HCT116 (cell line): ENCODE results near the gene IL1R2. TPM values are rescaled to one million over a fixed set of nuclear protein-coding genes. Genes with fewer than 3 reads are reported as not detected.

ENCODE experiments used
- ATAC-seq: fragments of 200-7000 bp; cut with Tn5 transposase; 2 replicates; pipeline ENCODE4 v1.9.1; 2020; ENCODE audit warnings: mild to moderate bottlenecking, moderate library complexity
- BruUV-seq: library from RNA; stranded (reverse); fragments of 400-500 nt; replicated peaks from 2 replicates; lab custom pipeline; 2021; lab: Mats Ljungman, UMichigan
- CTCF ChIA-PET: fragments of 300-600 bp; sonication (Branson Sonifier 250); formaldehyde crosslinking; loops from one replicate; lab custom pipeline; 2021; ENCODE audit warnings: antibody characterized with exemption; lab: Charles Lee
- POLR2A ChIA-PET: fragments of 300-600, 350-600 bp; sonication (Branson Sonifier 250); formaldehyde crosslinking; loops from one replicate; lab custom pipeline; 2021; ENCODE audit warnings: antibody characterized with exemption; lab: Charles Lee
- RAD21 ChIA-PET, 2 experiments: fragments of 300-600 bp; sonication (Branson Sonifier 250); formaldehyde crosslinking; loops; one replicate each; lab custom pipeline; 2023; ENCODE audit warnings: low total read pairs in 2 of 2; ENCODE audit not compliant: uncharacterized antibody in 2 of 2, unreplicated experiment in 2 of 2, low non-redundant PET in 1 of 2; lab: Charles Lee
- DNase-seq: peaks from one replicate; pipeline ENCODE4 v3.0.0-alpha.2; 2010; ENCODE audit warnings: low read depth, low spot score
- H2AFZ ChIP-seq: fragments of 200-600 bp; shearing (Covaris generic), sonication (generic); 2 replicates; pipeline ENCODE4 v1.6.1; 2017; ENCODE audit warnings: low read depth, mixed run types, mixed read lengths, antibody characterized with exemption, low read length; ENCODE audit not compliant: poor library complexity, severe bottlenecking
- H3K27ac ChIP-seq: 2 replicates; pipeline ENCODE4 v1.5.1; 2012; ENCODE audit warnings: low read depth, low read length
- H3K27me3 ChIP-seq: fragments of 200-600 bp; sonication (generic); 2 replicates; pipeline ENCODE4 v1.6.1; 2016; ENCODE audit warnings: mixed run types, low read length, mixed read lengths; ENCODE audit not compliant: insufficient read depth
- H3K36me3 ChIP-seq, 2 experiments: fragments of 200-500 bp in 1 of 2; fragments of 200-600 bp in 1 of 2; sonication (Bioruptor generic) in 1 of 2; sonication (generic) in 1 of 2; 2 replicates each; pipeline versions ENCODE4 v1.5.1 to v1.6.1; 2014 to 2016; ENCODE audit warnings: low read length in 2 of 2, inconsistent platforms in 1 of 2, mixed read lengths in 1 of 2, mixed run types in 1 of 2; ENCODE audit not compliant: insufficient read depth in 2 of 2, control insufficient read depth in 1 of 2
- H3K4me1 ChIP-seq, 2 experiments: fragments of 200-600 bp in 1 of 2; sonication (generic) in 1 of 2; 2 replicates each; pipeline versions ENCODE4 v1.5.1 to v1.6.1; 2012 to 2017; ENCODE audit warnings: low read length in 2 of 2, inconsistent platforms in 1 of 2, mild to moderate bottlenecking in 1 of 2, mixed read lengths in 1 of 2, mixed run types in 1 of 2, moderate library complexity in 1 of 2; ENCODE audit not compliant: insufficient read depth in 2 of 2, control insufficient read depth in 1 of 2
- H3K4me2 ChIP-seq: fragments of 200-600 bp; sonication (generic); 2 replicates; pipeline ENCODE4 v1.6.1; 2017; ENCODE audit warnings: mixed run types, low read length, mixed read lengths
- H3K4me3 ChIP-seq, 2 experiments: fragments of 200-600 bp in 1 of 2; sonication (generic) in 1 of 2; replicated peaks in 1 of 2; 2 replicates each; pipeline ENCODE4 v1.5.1; 2011 to 2016; ENCODE audit warnings: low read length in 2 of 2, control low read depth in 1 of 2, low read depth in 1 of 2, mild to moderate bottlenecking in 1 of 2, mixed read lengths in 1 of 2, mixed run types in 1 of 2
- H3K79me2 ChIP-seq: fragments of 200-600 bp; sonication (generic); 2 replicates; pipeline ENCODE4 v1.6.1; 2017; ENCODE audit warnings: mild to moderate bottlenecking, mixed run types, low read length, moderate library complexity, mixed read lengths; ENCODE audit not compliant: insufficient read depth
- H3K9ac ChIP-seq: fragments of 200-600 bp; sonication (generic); 2 replicates; pipeline ENCODE4 v1.6.1; 2016; ENCODE audit warnings: low read length, mixed read lengths
- H3K9me2 ChIP-seq: fragments of 200-600 bp; sonication (generic), shearing (Covaris generic); 2 replicates; pipeline ENCODE4 v1.6.1; 2017; ENCODE audit warnings: mixed run types, mild to moderate bottlenecking, moderate library complexity; ENCODE audit not compliant: insufficient read depth
- H3K9me3 ChIP-seq, 2 experiments: fragments of 200-500 bp in 1 of 2; fragments of 200-600 bp in 1 of 2; sonication (Bioruptor generic) in 1 of 2; sonication (generic) in 1 of 2; 2 replicates each; pipeline ENCODE4 v1.6.1; 2014 to 2017; ENCODE audit warnings: low read length in 2 of 2, mixed read lengths in 2 of 2, inconsistent platforms in 1 of 2, low read depth in 1 of 2, mild to moderate bottlenecking in 1 of 2, mixed run types in 1 of 2, moderate library complexity in 1 of 2; ENCODE audit not compliant: control insufficient read depth in 1 of 2, insufficient read depth in 1 of 2
- H4K20me1 ChIP-seq: fragments of 200-600 bp; sonication (generic), shearing (Covaris generic); 2 replicates; pipeline ENCODE4 v1.6.1; 2017; ENCODE audit warnings: mixed run types, mild to moderate bottlenecking, moderate library complexity; ENCODE audit not compliant: insufficient read depth
- CBX3 ChIP-seq: IDR thresholded peaks from 2 replicates; pipeline ENCODE4 v1.6.1; 2012; ENCODE audit warnings: low read depth
- EGR1 ChIP-seq: IDR thresholded peaks from 2 replicates; pipeline ENCODE4 v1.6.1; 2012; ENCODE audit warnings: low read depth
- ELF1 ChIP-seq: IDR thresholded peaks from 2 replicates; pipeline ENCODE4 v1.6.1; 2012; ENCODE audit warnings: low read depth, borderline replicate concordance
- EZH2 ChIP-seq: fragments of 200-600 bp; sonication (generic); IDR thresholded peaks from 2 replicates; pipeline ENCODE4 v1.6.1; 2017; ENCODE audit warnings: antibody characterized with exemption, mixed run types
- FOSL1 ChIP-seq: IDR thresholded peaks from 2 replicates; pipeline ENCODE4 v1.6.1; 2012; ENCODE audit warnings: low read depth
- JUND ChIP-seq: IDR thresholded peaks from 2 replicates; pipeline ENCODE4 v1.6.1; 2012
- POLR2A ChIP-seq: IDR thresholded peaks from 2 replicates; pipeline ENCODE4 v1.7.0; 2011; ENCODE audit warnings: borderline replicate concordance; ENCODE audit not compliant: insufficient read depth, insufficient read length; ENCODE audit errors: extremely low read depth
- RAD21 ChIP-seq: IDR thresholded peaks from 2 replicates; pipeline ENCODE4 v1.6.1; 2012; ENCODE audit warnings: low read depth, mild to moderate bottlenecking
- SP1 ChIP-seq: IDR thresholded peaks from 2 replicates; pipeline ENCODE4 v1.6.1; 2012; ENCODE audit warnings: low read depth
- YY1 ChIP-seq: IDR thresholded peaks from 2 replicates; pipeline ENCODE4 v1.6.1; 2011; ENCODE audit warnings: low read length, low read depth, moderate library complexity, mild to moderate bottlenecking; ENCODE audit not compliant: insufficient replicate concordance; ENCODE audit errors: extremely low read depth
- ZBTB33 ChIP-seq: IDR thresholded peaks from 2 replicates; pipeline ENCODE4 v1.6.1; 2011; ENCODE audit warnings: mild to moderate bottlenecking, low read length, moderate library complexity; ENCODE audit not compliant: insufficient replicate concordance; ENCODE audit errors: extremely low read depth
- ZFX ChIP-seq: fragments of 450-650 bp; IDR thresholded peaks from 2 replicates; pipeline ENCODE4 v1.6.1; 2017
- ZNF274 ChIP-seq: fragments of 200-500 bp; sonication (Bioruptor generic); IDR thresholded peaks from 2 replicates; pipeline ENCODE4 v1.6.1; 2014; ENCODE audit warnings: mild to moderate bottlenecking, low read depth, low read length, inconsistent platforms
- intact Hi-C: fragments of 100-400 bp; cut with micrococcal nuclease; formaldehyde crosslinking; loops from 2 replicates; pipeline ENCODE4 v1.10.0; 2022
- total RNA-seq: library from RNA; stranded (reverse); gene quantifications from one replicate; pipeline ENCODE4 v1.2.1, GENCODE V29; 2021; ENCODE audit not compliant: unreplicated experiment
- TF ChIP-seq, protein P1 (sequence below): IDR thresholded peaks from 2 replicates; pipeline ENCODE4 v1.6.1; 2012; ENCODE audit warnings: low read depth
- TF ChIP-seq, protein P2 (sequence below): IDR thresholded peaks from 2 replicates; pipeline ENCODE4 v1.6.1; 2012
- TF ChIP-seq, protein P3 (sequence below): IDR thresholded peaks from 2 replicates; pipeline ENCODE4 v1.6.1; 2012
- TF ChIP-seq, protein P4 (sequence below), 3 experiments: fragments of 200-600 bp in 1 of 3; sonication (generic) in 1 of 3; IDR thresholded peaks in 2 of 3; conservative IDR thresholded peaks in 1 of 3; 2 replicates each; pipeline ENCODE4 v1.5.1; 2012 to 2017; ENCODE audit warnings: low read depth in 2 of 3, low read length in 2 of 3, antibody characterized with exemption in 1 of 3, borderline replicate concordance in 1 of 3, control low read depth in 1 of 3, mild to moderate bottlenecking in 1 of 3, mixed read lengths in 1 of 3, mixed run types in 1 of 3, moderate library complexity in 1 of 3; ENCODE audit not compliant: insufficient read depth in 1 of 3

IL1R2 gene
- total RNA-seq, 1 experiment from 2014 or later = 0.52 TPM

GRCh38 chr2:102050854-102051391 is 59.2 kb downstream of the IL1R2 start:
- H3K4me2 ChIP-seq = no peak overlapping the region
- no peaks in the 10 kb centered on the region for H4K20me1 ChIP-seq
- no peak overlapping the region for H3K9ac ChIP-seq
- H3K79me2 ChIP-seq = no peaks in the 10 kb centered on the region
- no peaks in the 10 kb centered on the region for H3K9me3 ChIP-seq
- TF ChIP-seq POLR2A = no peak
- no peak for TF ChIP-seq ZFX
- TF ChIP-seq EGR1 = no peak
- no peak for TF ChIP-seq YY1
- TF ChIP-seq, protein P1, sequence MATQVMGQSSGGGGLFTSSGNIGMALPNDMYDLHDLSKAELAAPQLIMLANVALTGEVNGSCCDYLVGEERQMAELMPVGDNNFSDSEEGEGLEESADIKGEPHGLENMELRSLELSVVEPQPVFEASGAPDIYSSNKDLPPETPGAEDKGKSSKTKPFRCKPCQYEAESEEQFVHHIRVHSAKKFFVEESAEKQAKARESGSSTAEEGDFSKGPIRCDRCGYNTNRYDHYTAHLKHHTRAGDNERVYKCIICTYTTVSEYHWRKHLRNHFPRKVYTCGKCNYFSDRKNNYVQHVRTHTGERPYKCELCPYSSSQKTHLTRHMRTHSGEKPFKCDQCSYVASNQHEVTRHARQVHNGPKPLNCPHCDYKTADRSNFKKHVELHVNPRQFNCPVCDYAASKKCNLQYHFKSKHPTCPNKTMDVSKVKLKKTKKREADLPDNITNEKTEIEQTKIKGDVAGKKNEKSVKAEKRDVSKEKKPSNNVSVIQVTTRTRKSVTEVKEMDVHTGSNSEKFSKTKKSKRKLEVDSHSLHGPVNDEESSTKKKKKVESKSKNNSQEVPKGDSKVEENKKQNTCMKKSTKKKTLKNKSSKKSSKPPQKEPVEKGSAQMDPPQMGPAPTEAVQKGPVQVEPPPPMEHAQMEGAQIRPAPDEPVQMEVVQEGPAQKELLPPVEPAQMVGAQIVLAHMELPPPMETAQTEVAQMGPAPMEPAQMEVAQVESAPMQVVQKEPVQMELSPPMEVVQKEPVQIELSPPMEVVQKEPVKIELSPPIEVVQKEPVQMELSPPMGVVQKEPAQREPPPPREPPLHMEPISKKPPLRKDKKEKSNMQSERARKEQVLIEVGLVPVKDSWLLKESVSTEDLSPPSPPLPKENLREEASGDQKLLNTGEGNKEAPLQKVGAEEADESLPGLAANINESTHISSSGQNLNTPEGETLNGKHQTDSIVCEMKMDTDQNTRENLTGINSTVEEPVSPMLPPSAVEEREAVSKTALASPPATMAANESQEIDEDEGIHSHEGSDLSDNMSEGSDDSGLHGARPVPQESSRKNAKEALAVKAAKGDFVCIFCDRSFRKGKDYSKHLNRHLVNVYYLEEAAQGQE = no peak
- TF ChIP-seq, protein P2, sequence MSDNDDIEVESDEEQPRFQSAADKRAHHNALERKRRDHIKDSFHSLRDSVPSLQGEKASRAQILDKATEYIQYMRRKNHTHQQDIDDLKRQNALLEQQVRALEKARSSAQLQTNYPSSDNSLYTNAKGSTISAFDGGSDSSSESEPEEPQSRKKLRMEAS = no peak
- no peak for TF ChIP-seq CBX3
- no peak for TF ChIP-seq RAD21
- TF ChIP-seq, protein P3, sequence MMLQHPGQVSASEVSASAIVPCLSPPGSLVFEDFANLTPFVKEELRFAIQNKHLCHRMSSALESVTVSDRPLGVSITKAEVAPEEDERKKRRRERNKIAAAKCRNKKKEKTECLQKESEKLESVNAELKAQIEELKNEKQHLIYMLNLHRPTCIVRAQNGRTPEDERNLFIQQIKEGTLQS = no peak
- TF ChIP-seq ELF1 = no peak
- TF ChIP-seq FOSL1 = no peak
- TF ChIP-seq EZH2 = no peak
- TF ChIP-seq ZNF274 = no peak
- TF ChIP-seq, protein P4, sequence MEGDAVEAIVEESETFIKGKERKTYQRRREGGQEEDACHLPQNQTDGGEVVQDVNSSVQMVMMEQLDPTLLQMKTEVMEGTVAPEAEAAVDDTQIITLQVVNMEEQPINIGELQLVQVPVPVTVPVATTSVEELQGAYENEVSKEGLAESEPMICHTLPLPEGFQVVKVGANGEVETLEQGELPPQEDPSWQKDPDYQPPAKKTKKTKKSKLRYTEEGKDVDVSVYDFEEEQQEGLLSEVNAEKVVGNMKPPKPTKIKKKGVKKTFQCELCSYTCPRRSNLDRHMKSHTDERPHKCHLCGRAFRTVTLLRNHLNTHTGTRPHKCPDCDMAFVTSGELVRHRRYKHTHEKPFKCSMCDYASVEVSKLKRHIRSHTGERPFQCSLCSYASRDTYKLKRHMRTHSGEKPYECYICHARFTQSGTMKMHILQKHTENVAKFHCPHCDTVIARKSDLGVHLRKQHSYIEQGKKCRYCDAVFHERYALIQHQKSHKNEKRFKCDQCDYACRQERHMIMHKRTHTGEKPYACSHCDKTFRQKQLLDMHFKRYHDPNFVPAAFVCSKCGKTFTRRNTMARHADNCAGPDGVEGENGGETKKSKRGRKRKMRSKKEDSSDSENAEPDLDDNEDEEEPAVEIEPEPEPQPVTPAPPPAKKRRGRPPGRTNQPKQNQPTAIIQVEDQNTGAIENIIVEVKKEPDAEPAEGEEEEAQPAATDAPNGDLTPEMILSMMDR (IDR thresholded peaks at IDR 0.05 in 2 of 3, conservative IDR thresholded peaks at IDR 0.05 in 1 of 3; ENCODE audit: borderline replicate concordance in 1 of 3, insufficient read depth in 1 of 3, low read depth in 2 of 3, low read length in 2 of 3) = no peak
- no peak for TF ChIP-seq JUND
- no peak for TF ChIP-seq SP1
- TF ChIP-seq ZBTB33 = no peak
- ATAC-seq (no peak), DNase-seq (no peak)
- no peaks in the 10 kb centered on the region for H3K36me3 ChIP-seq
- no peaks in the 10 kb centered on the region for H3K4me1 ChIP-seq
- peaks cover 11% of the 10 kb centered on the region; the same call in 1 of the 2 replicates for H3K27me3 ChIP-seq
- no peaks in the 10 kb centered on the region for H3K9me2 ChIP-seq
- CTCF ChIA-PET = no interaction called here
- H3K27ac ChIP-seq = no peak overlapping the region
- RAD21 ChIA-PET = no interaction called here
- POLR2A ChIA-PET = no interaction called here
- no TSS peak for BruUV-seq
- intact Hi-C loops = no loop called here
- no peak overlapping the region for H2AFZ ChIP-seq
- no peak overlapping the region for H3K4me3 ChIP-seq
